ENCODE data around the gene DCLK1.

DNA sequence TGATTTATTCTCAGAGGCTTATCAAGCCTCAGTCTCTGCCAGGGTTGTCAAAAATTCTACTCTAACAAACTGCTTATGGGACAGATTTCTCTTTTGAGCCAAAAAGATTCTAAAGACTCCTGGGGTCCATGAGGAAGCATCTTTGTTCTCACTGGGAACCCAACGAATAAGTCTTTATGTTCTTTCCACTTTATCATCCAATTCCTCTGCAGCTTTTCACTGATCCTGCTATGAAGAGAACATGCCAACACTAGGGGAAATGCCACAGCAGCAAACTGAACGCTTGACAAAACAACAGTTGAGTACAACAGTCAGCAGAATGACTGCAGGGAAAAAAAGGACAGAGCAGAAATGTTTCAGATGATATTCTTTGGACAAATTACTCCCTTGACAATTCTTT is 22.2 kb downstream of the DCLK1 start:
- TF ChIP-seq, protein P1, sequence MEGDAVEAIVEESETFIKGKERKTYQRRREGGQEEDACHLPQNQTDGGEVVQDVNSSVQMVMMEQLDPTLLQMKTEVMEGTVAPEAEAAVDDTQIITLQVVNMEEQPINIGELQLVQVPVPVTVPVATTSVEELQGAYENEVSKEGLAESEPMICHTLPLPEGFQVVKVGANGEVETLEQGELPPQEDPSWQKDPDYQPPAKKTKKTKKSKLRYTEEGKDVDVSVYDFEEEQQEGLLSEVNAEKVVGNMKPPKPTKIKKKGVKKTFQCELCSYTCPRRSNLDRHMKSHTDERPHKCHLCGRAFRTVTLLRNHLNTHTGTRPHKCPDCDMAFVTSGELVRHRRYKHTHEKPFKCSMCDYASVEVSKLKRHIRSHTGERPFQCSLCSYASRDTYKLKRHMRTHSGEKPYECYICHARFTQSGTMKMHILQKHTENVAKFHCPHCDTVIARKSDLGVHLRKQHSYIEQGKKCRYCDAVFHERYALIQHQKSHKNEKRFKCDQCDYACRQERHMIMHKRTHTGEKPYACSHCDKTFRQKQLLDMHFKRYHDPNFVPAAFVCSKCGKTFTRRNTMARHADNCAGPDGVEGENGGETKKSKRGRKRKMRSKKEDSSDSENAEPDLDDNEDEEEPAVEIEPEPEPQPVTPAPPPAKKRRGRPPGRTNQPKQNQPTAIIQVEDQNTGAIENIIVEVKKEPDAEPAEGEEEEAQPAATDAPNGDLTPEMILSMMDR (conservative IDR thresholded peaks at IDR 0.05) = no peak
- no peak for TF ChIP-seq EZH2 (IDR thresholded peaks at IDR 0.05; ENCODE audit: low read depth)
